ENCODE results near the gene ZNF205. TPM values are rescaled to one million over a fixed set of nuclear protein-coding genes. Genes with fewer than 3 reads are reported as not detected.
A peak's percentile ranks its signal among the peaks of the same experiment; 100 is the strongest.

The ZNF205 gene
- total RNA-seq, result 1 to 10 TPM; 1.8 to 4.1 (median 1.9) TPM
- 1 to 10 TPM; 1.9 to 5.4 (median 4.6) TPM for polyA plus RNA-seq
- long read RNA-seq, donor 1, partial matches to known transcripts, result 0 of 1 reads
- long read RNA-seq, donor 1, other reads (novel, unspliced or antisense), result 0 of 1 reads
- long read RNA-seq, donor 2, partial matches to known transcripts, result 0 of 2 reads
- long read RNA-seq, donor 2, other reads (novel, unspliced or antisense), result 1 of 2 reads

- H3K4me1 ChIP-seq, result peaks cover 16% of the 10 kb centered on the region
- peak; percentile 61 to 83 (median 78) for ATAC-seq
- peak within 1 kb of the TSS; percentile 31 for H3K27ac ChIP-seq
- DNase-seq, result peak; percentile 72 to 77
- no peaks in the 10 kb centered on the region for H3K27me3 ChIP-seq (ENCODE audit: insufficient read depth in 3 of 3, low read length in 2 of 3)
- 11 to 29% (median 24%) methylated on average over 23 of the region's 23 CpGs for WGBS, 3 donors
- intact Hi-C loops (cut with DNase I), result no loop called here
- H3K36me3 ChIP-seq (ENCODE audit: insufficient read depth in 1 of 2, low read depth in 1 of 2), result peaks cover 0 to 26% of the 10 kb centered on the region in 2 donors
- H3K4me3 ChIP-seq, result peak within 1 kb of the TSS; percentile 71
- no peaks in the 10 kb centered on the region for H3K9me3 ChIP-seq
- no peak for TF ChIP-seq CTCF (IDR thresholded peaks at IDR 0.05)
These were observed at the start of gene ZNF205 for GRCh38 chr16:3112058-3112880. ZNF205 (plus strand) TSS chr16:3112586; CDS start chr16:3113431, 845 bp downstream.

GRCh38 chr16:3063625-3064386 lies 48.6 kb upstream of the ZNF205 start:
- intact Hi-C loops (cut with DNase I), result loop anchor here (5.0 kb wide), 1 partner anchor 33 kb away; the partner anchor contains the start of gene ZSCAN10 (in 2 of the 2)
- WGBS, 3 donors, result 90 to 98% (median 94%) methylated on average over 8 of the region's 8 CpGs
- H3K4me3 ChIP-seq, result no peak overlapping the region
- TF ChIP-seq CTCF (IDR thresholded peaks at IDR 0.05), result no peak
- ATAC-seq, result no peak
- H3K9me3 ChIP-seq, result no peaks in the 10 kb centered on the region
- peaks cover 48% of the 10 kb centered on the region for H3K4me1 ChIP-seq
- H3K36me3 ChIP-seq (ENCODE audit: insufficient read depth in 1 of 2, low read depth in 1 of 2), result peaks cover 0 to 13% of the 10 kb centered on the region in 2 donors
- peak overlapping the region; percentile 78 for H3K27ac ChIP-seq
- DNase-seq, result no peak
- no peaks in the 10 kb centered on the region for H3K27me3 ChIP-seq (ENCODE audit: insufficient read depth in 3 of 3, low read length in 2 of 3)

GRCh38 chr16:3065069-3065741 lies 47.2 kb upstream of the ZNF205 start, which contains the start of gene IL32:
IL32 (plus strand) TSS chr16:3065640; CDS start chr16:3065812, 172 bp downstream.
- ATAC-seq, result peak; percentile 53 to 87 (median 68)
- peak in 1 of 2 donors; percentile 48 for DNase-seq
- peaks cover 0 to 13% of the 10 kb centered on the region in 2 donors for H3K36me3 ChIP-seq (ENCODE audit: insufficient read depth in 1 of 2, low read depth in 1 of 2)
- 10 to 34% (median 20%) methylated on average over 13 of the region's 13 CpGs for WGBS, 3 donors
- no peaks in the 10 kb centered on the region for H3K9me3 ChIP-seq
- peak within 1 kb of the TSS; percentile 78 for H3K27ac ChIP-seq
- no peaks in the 10 kb centered on the region for H3K27me3 ChIP-seq (ENCODE audit: insufficient read depth in 3 of 3, low read length in 2 of 3)
- H3K4me3 ChIP-seq, result peak within 1 kb of the TSS; percentile 73
- peaks cover 41% of the 10 kb centered on the region for H3K4me1 ChIP-seq
- intact Hi-C loops (cut with DNase I), result no loop called here
- TF ChIP-seq CTCF (IDR thresholded peaks at IDR 0.05), result no peak

GRCh38 chr16:3065742-3066439 lies 46.5 kb upstream of the ZNF205 start:
- no peaks in the 10 kb centered on the region for H3K9me3 ChIP-seq
- ATAC-seq (peak in 2 of 4 donors; percentile 18 to 35), DNase-seq (no peak)
- TF ChIP-seq CTCF (IDR thresholded peaks at IDR 0.05), result no peak
- no peaks in the 10 kb centered on the region for H3K27me3 ChIP-seq (ENCODE audit: insufficient read depth in 3 of 3, low read length in 2 of 3)
- H3K36me3 ChIP-seq (ENCODE audit: insufficient read depth in 1 of 2, low read depth in 1 of 2), result peaks cover 0 to 13% of the 10 kb centered on the region in 2 donors
- H3K4me3 ChIP-seq, result peak overlapping the region; percentile 73
- intact Hi-C loops (cut with DNase I), result no loop called here
- H3K4me1 ChIP-seq, result peaks cover 34% of the 10 kb centered on the region
- 15 to 37% (median 20%) methylated on average over 22 to 26 of the region's 26 CpGs for WGBS, 3 donors
- peak overlapping the region; percentile 78 for H3K27ac ChIP-seq

Data from psoas muscle (tissue), 8 donors.